K562 (cell line): ENCODE results near the gene SLC17A9. TPM values are rescaled to one million over a fixed set of nuclear protein-coding genes. Genes with fewer than 3 reads are reported as not detected.

Experiments
- ATAC-seq: fragments of 200-7000 bp; cut with Tn5 transposase; 3 replicates; pipeline ENCODE4 v1.9.1; 2020; ENCODE audit warnings: moderate library complexity
- BruUV-seq: library from RNA; stranded (reverse); fragments of 400-500 nt; replicated peaks from 2 replicates; lab custom pipeline; 2021; lab: Mats Ljungman, UMichigan
- CTCF ChIA-PET: fragments of 300-600 bp; formaldehyde crosslinking; extraction: SDS; loops from one replicate; lab custom pipeline; 2021; ENCODE audit warnings: low intra/inter-chr PET ratio; lab: Yijun Ruan, JAX
- POLR2A ChIA-PET: fragments of 300-600, 350-650 bp; sonication (Branson Sonifier 250); formaldehyde crosslinking; extraction: SDS; loops from one replicate; lab custom pipeline; 2021; ENCODE audit warnings: antibody characterized with exemption, inconsistent platforms; lab: Yijun Ruan, JAX
- DNase-seq, 4 experiments: peaks; one replicate each; pipeline versions ENCODE4 v3.0.0 to v3.0.0-alpha.2; 2011 to 2018; ENCODE audit warnings: low spot score in 3 of 4, mixed read lengths in 3 of 4; ENCODE audit errors: extremely low read depth in 1 of 4
- FAIRE-seq: peaks from 2 replicates; lab custom pipeline; 2011; peaks lifted over from hg19 to GRCh38; lab: Jason Lieb, UNC
- H2AFZ ChIP-seq: 2 replicates; pipeline ENCODE4 v1.6.0; 2011; ENCODE audit warnings: low read depth, low read length, control low read depth, inconsistent platforms
- H3K27ac ChIP-seq: fragments of 200-600 bp; 3 replicates; pipeline ENCODE4 v1.8.0; 2011; ENCODE audit warnings: low read depth, mild to moderate bottlenecking, control low read depth, inconsistent platforms, low read length, moderate library complexity, mixed read lengths; ENCODE audit errors: extremely low read depth
- H3K27me3 ChIP-seq, 2 experiments: fragments of 300-600 bp in 1 of 2; 2 replicates in 1 of 2; 3 replicates in 1 of 2; pipeline versions ENCODE4 v1.6.0 to v1.8.0; 2011; ENCODE audit warnings: inconsistent platforms in 2 of 2, low read length in 2 of 2, mild to moderate bottlenecking in 1 of 2, mixed read lengths in 1 of 2, moderate library complexity in 1 of 2; ENCODE audit not compliant: control insufficient read depth in 2 of 2, insufficient read depth in 2 of 2
- H3K36me3 ChIP-seq: fragments of 300-600 bp; 3 replicates; pipeline ENCODE4 v1.8.0; 2011; ENCODE audit warnings: mild to moderate bottlenecking, low read length, inconsistent platforms; ENCODE audit not compliant: control insufficient read depth, insufficient read depth
- H3K4me1 ChIP-seq, 2 experiments: fragments of 200-600 bp in 1 of 2; replicated peaks in 1 of 2; 2 replicates in 1 of 2; 3 replicates in 1 of 2; pipeline versions ENCODE4 v1.5.1 to v1.8.0; 2011; ENCODE audit warnings: inconsistent platforms in 2 of 2, low read length in 2 of 2, mild to moderate bottlenecking in 1 of 2, mixed read lengths in 1 of 2, moderate library complexity in 1 of 2; ENCODE audit not compliant: control insufficient read depth in 2 of 2, insufficient read depth in 2 of 2
- H3K4me2 ChIP-seq: 2 replicates; pipeline ENCODE4 v1.6.1; 2011; ENCODE audit warnings: low read length, control low read depth, inconsistent platforms, mixed read lengths; ENCODE audit not compliant: insufficient read depth
- H3K4me3 ChIP-seq: fragments of 200-600 bp; sonication (generic), shearing (Covaris generic); 2 replicates; pipeline ENCODE4 v1.5.1; 2016; ENCODE audit warnings: control low read depth, inconsistent platforms
- H3K79me2 ChIP-seq: fragments of 200-600 bp; 3 replicates; pipeline ENCODE4 v1.8.0; 2011; ENCODE audit warnings: low read length, inconsistent platforms; ENCODE audit not compliant: control insufficient read depth, insufficient read depth
- H3K9ac ChIP-seq, 2 experiments: 2 replicates each; pipeline versions ENCODE4 v1.6.0 to v1.6.1; 2011; ENCODE audit warnings: low read depth in 2 of 2, low read length in 2 of 2, control low read depth in 1 of 2, inconsistent platforms in 1 of 2, mild to moderate bottlenecking in 1 of 2, mixed read lengths in 1 of 2; ENCODE audit not compliant: insufficient read depth in 1 of 2
- H3K9me1 ChIP-seq: one replicate; pipeline ENCODE4 v1.6.0; 2011; ENCODE audit warnings: inconsistent platforms, mild to moderate bottlenecking, low read length, moderate library complexity; ENCODE audit not compliant: control insufficient read depth, insufficient read depth
- H3K9me3 ChIP-seq: replicated peaks from 2 replicates; pipeline ENCODE4 v1.5.1; 2011; ENCODE audit warnings: low read depth, low read length, inconsistent platforms; ENCODE audit not compliant: control insufficient read depth, insufficient read depth
- H4K20me1 ChIP-seq: replicated peaks from 2 replicates; pipeline ENCODE4 v1.6.1; 2011; ENCODE audit warnings: low read length, inconsistent platforms, mixed read lengths; ENCODE audit not compliant: control insufficient read depth, insufficient read depth
- AFF1 ChIP-seq, 2 experiments: fragments of 450-650 bp; IDR thresholded peaks; 2 replicates each; pipeline ENCODE4 v1.6.1; 2018; ENCODE audit warnings: mild to moderate bottlenecking in 2 of 2, low read depth in 1 of 2; ENCODE audit not compliant: partially characterized antibody in 2 of 2
- ATF3 ChIP-seq, 2 experiments: fragments of 450-650 bp in 1 of 2; sonication (generic) in 1 of 2; formaldehyde crosslinking in 1 of 2; IDR thresholded peaks in 1 of 2; conservative IDR thresholded peaks in 1 of 2; 2 replicates each; pipeline versions ENCODE4 v1.6.1 to v1.8.1; 2016 to 2023; ENCODE audit warnings: mild to moderate bottlenecking in 2 of 2, moderate library complexity in 2 of 2, inconsistent platforms in 1 of 2, missing genetic modification reagents in 1 of 2
- CHAMP1 ChIP-seq: fragments of 450-650 bp; IDR thresholded peaks from 2 replicates; pipeline ENCODE4 v1.6.1; 2016; ENCODE audit warnings: mild to moderate bottlenecking
- MAFF ChIP-seq: IDR thresholded peaks from 2 replicates; pipeline ENCODE4 v1.6.1; 2012; ENCODE audit warnings: low read length, improper control_type of control experiment
- MAFG ChIP-seq: fragments of 450-650 bp; conservative IDR thresholded peaks from 2 replicates; pipeline ENCODE4 v1.6.1; 2016; ENCODE audit warnings: missing genetic modification characterization, missing compliant biosample characterization
- MCM2 ChIP-seq: fragments of 450-650 bp; IDR thresholded peaks from 2 replicates; pipeline ENCODE4 v1.6.1; 2017; ENCODE audit warnings: low read depth, mild to moderate bottlenecking
- SFPQ ChIP-seq: fragments of 200-400 bp; formaldehyde crosslinking; IDR thresholded peaks from 2 replicates; pipeline ENCODE4 v1.6.1; 2017; ENCODE audit warnings: mild to moderate bottlenecking, low read depth, low read length, moderate library complexity
- THRA ChIP-seq: fragments of 450-650 bp; IDR thresholded peaks from 2 replicates; pipeline ENCODE4 v1.6.1; 2017; ENCODE audit warnings: mild to moderate bottlenecking, moderate library complexity
- ZBTB1 ChIP-seq: sonication (generic); formaldehyde crosslinking; IDR thresholded peaks from 2 replicates; pipeline ENCODE4 v1.8.1; 2023; ENCODE audit warnings: missing genetic modification reagents, low read depth, mild to moderate bottlenecking, borderline replicate concordance
- ZKSCAN1 ChIP-seq: fragments of 150-350 bp; IDR thresholded peaks from 2 replicates; pipeline ENCODE4 v1.6.1; 2016; ENCODE audit warnings: low read depth, low read length
- WGBS: fragments of 100-300 bp; shearing (Covaris generic); methylation state at CpG from one replicate; pipeline ENCODE4 v1.1.6; 2016; ENCODE audit warnings: low coverage, mixed read lengths; ENCODE audit not compliant: insufficient coverage; ENCODE audit errors: missing lambda C conversion rate; 5-methylcytosine and 5-hydroxymethylcytosine counted together
- in situ Hi-C: fragments of 300-500 bp; cut with MboI; formaldehyde crosslinking; loops from 4 replicates; pipeline ENCODE4 v1.15.0; 2018; ENCODE audit warnings: inconsistent platforms, mixed read lengths
- intact Hi-C: fragments of 100-400 bp; cut with micrococcal nuclease; formaldehyde crosslinking; loops from 2 replicates; pipeline ENCODE4 v1.14.2; 2022
- polyA plus RNA-seq, 8 experiments: library from polyadenylated mRNA; depleted of rRNA in 4 of 8; stranded (reverse) in 5 of 8; unstranded in 3 of 8; fragments of >200 nt; fragmentation: Nextera tagmentation in 2 of 8; fragmentation: Illumina TruSeq in 1 of 8; extraction: Ambion mirVana in 2 of 8; extraction: Trizol in 1 of 8; gene quantifications; 2 replicates each; pipeline versions ENCODE4 v1.2.1 to v1.2.3, GENCODE V29; 2011 to 2014; ENCODE audit warnings: inconsistent platforms in 1 of 8, missing spikeins in 1 of 8
- total RNA-seq, 7 experiments: library from RNA; depleted of rRNA in 6 of 7; stranded (reverse); fragments of >200 nt in 6 of 7; fragmentation: Illumina TruSeq in 2 of 7; extraction: Trizol in 2 of 7; gene quantifications; 2 replicates each; pipeline versions ENCODE4 v1.2.1 to v1.2.3, GENCODE V29; 2011 to 2021; ENCODE audit warnings: low replicate concordance in 1 of 7

SLC17A9 gene
- total and polyA plus RNA-seq, 9 of the 15 experiments (the other 6 are each of a cell fraction or from before 2014, with no cell fraction given): 0.04 to 0.31 TPM; not detected in 7

- H3K27me3 ChIP-seq: peaks cover 52 to 82% of the 10 kb centered on the region in 2 experiments
- H3K9me3 ChIP-seq: no peaks in the 10 kb centered on the region
- ChIA-PET CTCF (no interaction called here), POLR2A (no interaction called here)
- in situ Hi-C loops (no loop called here), intact Hi-C loops (no loop called here)
- H3K9ac ChIP-seq: no peak overlapping the region
- H3K79me2 ChIP-seq: no peaks in the 10 kb centered on the region
- peaks cover 0 to 9% of the 10 kb centered on the region in 2 experiments; a peak in 1 of 5 replicates for H3K4me1 ChIP-seq
- ATAC-seq (no peak), DNase-seq (no peak), FAIRE-seq (no peak)
- no TSS peak for BruUV-seq
- no peaks in the 10 kb centered on the region for H3K36me3 ChIP-seq
- H2AFZ ChIP-seq: no peak overlapping the region
- peaks cover 7% of the 10 kb centered on the region; the same call in 1 of the 2 replicates for H4K20me1 ChIP-seq
- 6% methylated on average over 5 of the region's 6 CpGs for WGBS
- H3K27ac ChIP-seq: no peak overlapping the region
- no peaks in the 10 kb centered on the region for H3K9me1 ChIP-seq
- H3K4me3 ChIP-seq: no peak overlapping the region
- no peak overlapping the region for H3K4me2 ChIP-seq
- no peak for TF ChIP-seq ZBTB1
- no peak for TF ChIP-seq CHAMP1
- TF ChIP-seq SFPQ: no peak
- no peak for TF ChIP-seq MCM2
- no peak for TF ChIP-seq ZKSCAN1
- no peak for TF ChIP-seq MAFF
- no peak for TF ChIP-seq THRA
- no peak for TF ChIP-seq AFF1 (IDR thresholded peaks at IDR 0.05; ENCODE audit: low read depth in 1 of 2, partially characterized antibody in 2 of 2)
- no peak for TF ChIP-seq ATF3 (IDR thresholded peaks at IDR 0.05)
- no peak for TF ChIP-seq ATF3 (CRISPR knock-in tag; conservative IDR thresholded peaks at IDR 0.05)
- no peak for TF ChIP-seq MAFG (tag)
Measured at GRCh38 chr20:62986257-62986800, 33.8 kb downstream of the SLC17A9 start.
